Activated CD8-positive, alpha-beta T cell treated with anti-CD3 and anti-CD28 coated beads, Interleukin-2, amount 10 ng/mL, durations not matched to agents 7 days and 5 days (primary cell): ENCODE data around the gene NLRP4. TPM values are rescaled to one million over a fixed set of nuclear protein-coding genes. Genes with fewer than 3 reads are reported as not detected.
"Not testable (repeated sequence)": the region's sequence is repeated elsewhere in the genome, so short reads cannot be mapped to it uniquely, and the experiment has no call there.

Experiments used
- ATAC-seq: fragments of 150-1000 bp; cut with Tn5 transposase; one replicate; pipeline ENCODE4 v1.10.0; 2021; ENCODE audit warnings: moderate library complexity
- CTCF ChIA-PET: fragments of 350-600 bp; sonication (Branson Sonifier 250); formaldehyde crosslinking; loops from one replicate; lab custom pipeline; 2021; ENCODE audit warnings: antibody characterized with exemption; lab: Charles Lee
- POLR2A ChIA-PET: fragments of 350-600 bp; sonication (Branson Sonifier 250); formaldehyde crosslinking; loops from one replicate; lab custom pipeline; 2021; ENCODE audit warnings: antibody characterized with exemption; lab: Charles Lee
- DNase-seq: peaks from one replicate; pipeline ENCODE4 v3.0.0-alpha.2; 2020
- H3K27ac Mint-ChIP-seq: one replicate; pipeline ENCODE4 v1.8.0; 2021; ENCODE audit warnings: mild to moderate bottlenecking, mixed read lengths
- H3K27me3 Mint-ChIP-seq: one replicate; pipeline ENCODE4 v1.8.0; 2021; ENCODE audit warnings: low read depth, mixed read lengths
- H3K36me3 Mint-ChIP-seq: one replicate; pipeline ENCODE4 v1.8.0; 2021; ENCODE audit warnings: low read depth, mixed read lengths
- H3K4me1 Mint-ChIP-seq: one replicate; pipeline ENCODE4 v1.8.0; 2021; ENCODE audit warnings: low read depth, mixed read lengths
- H3K4me3 Mint-ChIP-seq: one replicate; pipeline ENCODE4 v1.8.0; 2021; ENCODE audit warnings: mild to moderate bottlenecking, mixed read lengths
- H3K9me3 Mint-ChIP-seq: one replicate; pipeline ENCODE4 v1.8.0; 2022; ENCODE audit warnings: mixed read lengths; ENCODE audit not compliant: insufficient read depth
- total RNA-seq, 2 experiments: library from RNA; stranded (reverse); gene quantifications; one replicate each; pipeline ENCODE4 v1.2.3, GENCODE V29; 2021

NLRP4 gene
- total RNA-seq, 2 experiments from 2014 or later = not detected

GRCh38 chr19:55901369-55902079, 65.2 kb downstream of the NLRP4 start:
- ATAC-seq (no peak), DNase-seq (no peak)
- H3K27ac Mint-ChIP-seq = no peak overlapping the region
- peaks cover 10% of the 10 kb centered on the region for H3K9me3 Mint-ChIP-seq
- CTCF ChIA-PET = no interaction called here
- H3K4me1 Mint-ChIP-seq = no peaks in the 10 kb centered on the region
- H3K4me3 Mint-ChIP-seq = no peak overlapping the region
- POLR2A ChIA-PET = no interaction called here
- no peaks in the 10 kb centered on the region for H3K36me3 Mint-ChIP-seq
- no peaks in the 10 kb centered on the region for H3K27me3 Mint-ChIP-seq

DNA sequence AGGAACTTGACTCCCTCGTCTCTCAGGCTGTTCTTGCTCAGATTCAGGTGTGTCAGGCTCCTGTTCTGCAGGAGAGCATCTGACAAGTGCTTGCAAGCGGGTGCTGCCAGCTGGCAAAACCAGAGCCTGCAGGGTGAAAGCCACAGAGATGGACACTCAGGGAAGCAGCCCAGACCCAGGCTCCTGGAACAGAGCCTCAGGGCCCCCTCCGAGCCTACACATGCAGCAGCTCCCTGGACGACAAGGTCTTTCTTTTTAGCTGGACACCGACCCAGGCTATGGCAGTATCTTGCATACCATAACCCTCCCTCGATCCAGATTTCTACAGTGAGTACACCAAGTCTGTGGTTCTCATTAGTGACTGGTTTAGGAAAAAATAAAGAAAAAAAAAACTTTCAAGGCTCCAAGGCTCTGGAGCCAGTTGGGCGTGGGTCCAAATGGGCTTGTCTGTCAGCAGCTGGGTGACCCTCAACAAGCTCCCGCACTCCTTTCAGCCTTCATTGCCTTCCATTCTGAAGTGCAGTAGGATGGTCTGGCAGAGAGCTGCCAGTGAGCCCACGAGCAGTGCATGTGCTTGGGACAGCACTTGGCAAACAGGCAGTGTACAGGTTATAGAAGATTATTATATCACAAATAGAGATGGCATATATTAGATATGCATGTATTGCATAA, 65.9 kb downstream of the NLRP4 start:
- ChIA-PET POLR2A (no interaction called here), CTCF (no interaction called here)
- peaks cover 10% of the 10 kb centered on the region for H3K9me3 Mint-ChIP-seq
- no peak overlapping the region for H3K27ac Mint-ChIP-seq
- H3K36me3 Mint-ChIP-seq = no peaks in the 10 kb centered on the region
- H3K27me3 Mint-ChIP-seq = no peaks in the 10 kb centered on the region
- no peak for DNase-seq
- H3K4me3 Mint-ChIP-seq = no peak overlapping the region
- ATAC-seq = no peak
- H3K4me1 Mint-ChIP-seq = no peaks in the 10 kb centered on the region

- no peaks in the 10 kb centered on the region for H3K4me1 Mint-ChIP-seq
- H3K4me3 Mint-ChIP-seq = no peak overlapping the region
- CTCF ChIA-PET = no interaction called here
- H3K9me3 Mint-ChIP-seq = peaks cover 3% of the 10 kb centered on the region
- no peak for ATAC-seq
- H3K36me3 Mint-ChIP-seq = no peaks in the 10 kb centered on the region
- H3K27ac Mint-ChIP-seq = no peak overlapping the region
- no peaks in the 10 kb centered on the region for H3K27me3 Mint-ChIP-seq
- DNase-seq = no peak
- POLR2A ChIA-PET = no interaction called here
Observed at GRCh38 chr19:55907286-55907685, 70.9 kb downstream of the NLRP4 start.

DNA sequence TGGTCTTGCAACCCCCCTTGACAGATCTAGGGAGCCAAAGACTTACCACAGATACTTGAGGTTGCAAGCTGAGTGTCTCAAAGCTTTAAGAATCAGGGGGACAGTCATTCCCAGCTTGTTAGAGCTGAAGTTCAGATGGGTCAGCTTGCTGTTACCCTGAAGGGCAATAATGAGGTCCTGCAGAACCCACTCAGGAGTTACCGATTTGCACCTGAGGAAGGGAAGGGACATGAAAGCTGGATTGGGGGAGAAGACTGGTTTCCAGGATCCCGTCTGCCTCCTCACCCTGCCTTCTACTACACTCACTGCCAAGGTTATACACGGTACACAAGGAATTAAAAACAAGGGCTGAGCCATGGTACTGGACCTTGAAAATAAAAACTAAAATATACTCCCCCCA, 71.4 kb downstream of the NLRP4 start:
- Mint-ChIP-seq H3K4me3 (no peak overlapping the region), H3K9me3 (peaks cover 3% of the 10 kb centered on the region), H3K27ac (no peak overlapping the region), H3K36me3 (no peaks in the 10 kb centered on the region), H3K27me3 (no peaks in the 10 kb centered on the region), H3K4me1 (no peaks in the 10 kb centered on the region)
- POLR2A ChIA-PET = no interaction called here
- DNase-seq (no peak), ATAC-seq (no peak)
- CTCF ChIA-PET = no interaction called here

- no peaks in the 10 kb centered on the region for H3K9me3 Mint-ChIP-seq
- POLR2A ChIA-PET = no interaction called here
- H3K4me3 Mint-ChIP-seq = no peak overlapping the region
- no peaks in the 10 kb centered on the region for H3K36me3 Mint-ChIP-seq
- ATAC-seq = no peak
- no peaks in the 10 kb centered on the region for H3K27me3 Mint-ChIP-seq
- no peak for DNase-seq
- no peaks in the 10 kb centered on the region for H3K4me1 Mint-ChIP-seq
- no peak overlapping the region for H3K27ac Mint-ChIP-seq
- CTCF ChIA-PET = no interaction called here
Observed at GRCh38 chr19:55909801-55910200, 73.5 kb downstream of the NLRP4 start.

- ChIA-PET POLR2A (no interaction called here), CTCF (no interaction called here)
- no peaks in the 10 kb centered on the region for H3K4me1 Mint-ChIP-seq
- H3K4me3 Mint-ChIP-seq = no peak overlapping the region
- no peak overlapping the region for H3K27ac Mint-ChIP-seq
- DNase-seq (no peak), ATAC-seq (no peak)
- H3K27me3 Mint-ChIP-seq = no peaks in the 10 kb centered on the region
- H3K36me3 Mint-ChIP-seq = no peaks in the 10 kb centered on the region
- peaks cover 10% of the 10 kb centered on the region for H3K9me3 Mint-ChIP-seq
Observed at GRCh38 chr19:55912916-55913315, 76.6 kb downstream of the NLRP4 start.

DNA sequence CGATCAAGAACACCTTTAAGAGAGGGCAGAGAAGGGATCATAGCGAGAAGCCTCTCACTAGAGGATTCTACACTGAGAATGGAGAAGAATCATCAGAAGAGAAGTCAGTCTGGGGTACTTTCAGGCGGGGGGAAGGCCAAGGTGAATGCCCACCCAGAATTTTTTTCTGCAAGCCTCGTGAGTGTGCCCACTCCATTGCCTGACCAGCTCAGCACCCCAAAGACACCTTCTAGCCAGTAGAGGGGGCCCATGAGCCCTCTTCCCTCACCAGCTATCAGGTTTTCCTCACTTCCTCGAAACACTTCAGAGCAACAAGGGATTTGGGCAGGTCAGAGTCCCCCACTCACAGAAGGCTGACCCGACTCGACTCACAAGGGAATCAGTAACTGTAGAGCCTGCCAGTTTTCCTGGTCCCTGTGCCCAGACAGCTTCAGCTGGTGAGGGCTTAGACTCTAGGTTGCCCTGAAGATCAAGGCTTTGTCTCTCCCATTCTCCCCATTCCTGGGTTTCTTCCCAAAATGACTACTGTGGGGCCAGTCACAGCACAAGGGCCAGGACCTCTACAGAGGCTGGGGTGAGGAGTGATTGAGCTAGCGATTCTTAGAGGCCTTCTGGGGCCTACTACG, 77.4 kb downstream of the NLRP4 start:
- no peak overlapping the region for H3K27ac Mint-ChIP-seq
- DNase-seq (no peak), ATAC-seq (no peak)
- ChIA-PET CTCF (no interaction called here), POLR2A (no interaction called here)
- no peak overlapping the region for H3K4me3 Mint-ChIP-seq
- no peaks in the 10 kb centered on the region for H3K4me1 Mint-ChIP-seq
- peaks cover 14% of the 10 kb centered on the region for H3K9me3 Mint-ChIP-seq
- no peaks in the 10 kb centered on the region for H3K27me3 Mint-ChIP-seq
- H3K36me3 Mint-ChIP-seq = no peaks in the 10 kb centered on the region

DNA sequence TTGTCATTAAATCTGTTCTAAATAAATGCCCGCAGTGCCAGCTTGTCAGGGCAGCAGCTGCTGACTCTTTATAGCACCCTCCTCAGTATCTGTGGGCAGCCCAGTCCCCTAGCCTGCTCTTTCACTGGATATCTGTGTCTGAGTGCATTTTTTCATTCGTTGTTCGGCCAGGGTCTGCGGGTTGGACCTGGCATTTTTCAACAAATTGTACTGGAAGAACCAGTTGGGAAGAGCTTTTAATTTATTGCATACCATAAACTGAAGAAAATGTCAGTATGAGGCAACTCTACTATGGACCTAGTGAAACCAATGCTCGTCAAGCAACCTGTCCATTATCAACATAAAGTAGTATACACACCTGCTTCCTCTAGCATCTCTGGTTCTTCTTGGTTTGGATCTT, 87.2 kb downstream of the NLRP4 start:
- H3K27ac Mint-ChIP-seq = no peak overlapping the region
- ChIA-PET POLR2A (no interaction called here), CTCF (no interaction called here)
- no peaks in the 10 kb centered on the region for H3K27me3 Mint-ChIP-seq
- DNase-seq (no peak), ATAC-seq (no peak)
- no peaks in the 10 kb centered on the region for H3K36me3 Mint-ChIP-seq
- peaks cover 16% of the 10 kb centered on the region for H3K9me3 Mint-ChIP-seq
- H3K4me3 Mint-ChIP-seq = no peak overlapping the region
- H3K4me1 Mint-ChIP-seq = no peaks in the 10 kb centered on the region

- DNase-seq (no peak), ATAC-seq (no peak)
- H3K4me3 Mint-ChIP-seq = no peak overlapping the region
- ChIA-PET CTCF (no interaction called here), POLR2A (no interaction called here)
- no peaks in the 10 kb centered on the region for H3K36me3 Mint-ChIP-seq
- peaks cover 10% of the 10 kb centered on the region for H3K9me3 Mint-ChIP-seq
- no peak overlapping the region for H3K27ac Mint-ChIP-seq
- no peaks in the 10 kb centered on the region for H3K27me3 Mint-ChIP-seq
- no peaks in the 10 kb centered on the region for H3K4me1 Mint-ChIP-seq
Observed at GRCh38 chr19:55927991-55928390, 91.7 kb downstream of the NLRP4 start.

- CTCF ChIA-PET, H3K27ac Mint-ChIP-seq, H3K27me3 Mint-ChIP-seq, ATAC-seq, H3K4me1 Mint-ChIP-seq, DNase-seq, H3K9me3 Mint-ChIP-seq, H3K4me3 Mint-ChIP-seq, POLR2A ChIA-PET, H3K36me3 Mint-ChIP-seq: not testable (repeated sequence)
Observed at GRCh38 chr19:55929258-55929657, 92.9 kb downstream of the NLRP4 start.

DNA sequence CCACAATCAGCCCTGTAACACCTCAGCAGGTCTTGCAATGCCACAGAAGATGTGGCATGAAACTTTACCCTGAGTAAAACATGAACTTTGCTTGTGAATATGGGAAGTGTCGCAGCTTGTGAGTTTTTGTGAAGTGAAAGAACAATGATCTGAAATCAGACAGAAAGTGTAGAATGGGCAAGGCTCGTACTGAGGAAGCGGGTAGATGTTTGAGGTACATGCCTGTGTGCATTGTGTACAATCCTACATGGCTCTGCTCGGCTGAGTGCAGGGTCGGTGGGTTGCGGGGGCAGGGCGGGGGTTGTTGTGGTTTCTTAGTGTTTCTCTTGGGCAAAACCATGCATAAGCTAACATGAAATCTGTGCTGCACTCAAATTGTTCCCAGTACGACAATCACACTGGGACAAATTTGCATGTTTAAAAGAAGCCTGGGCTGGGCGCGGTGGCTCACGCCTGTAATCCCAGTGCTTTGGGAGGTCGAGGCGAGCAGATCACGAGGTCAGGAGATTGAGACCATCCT, 94.7 kb downstream of the NLRP4 start:
- ATAC-seq = no peak
- H3K9me3 Mint-ChIP-seq = peaks cover 10% of the 10 kb centered on the region
- no peaks in the 10 kb centered on the region for H3K4me1 Mint-ChIP-seq
- no peaks in the 10 kb centered on the region for H3K36me3 Mint-ChIP-seq
- no peak for DNase-seq
- H3K27ac Mint-ChIP-seq = no peak overlapping the region
- no peaks in the 10 kb centered on the region for H3K27me3 Mint-ChIP-seq
- ChIA-PET CTCF (no interaction called here), POLR2A (no interaction called here)
- no peak overlapping the region for H3K4me3 Mint-ChIP-seq
